Kidney glomerular epithelial cell (primary cell): ENCODE results near the gene SPECC1.

ENCODE experiments used
- DNase-seq: peaks from one replicate; lab custom pipeline; 2025; lab: John Stamatoyannopoulos, UW

The SPECC1 gene

GRCh38 chr17:20273741-20274500, 264.8 kb downstream of the SPECC1 start:
- no peak for DNase-seq

- DNase-seq = no peak
These were observed 266.5 kb downstream of the SPECC1 start for GRCh38 chr17:20275653-20276052.

GRCh38 chr17:20276421-20276820, 267.3 kb downstream of the SPECC1 start:
- no peak for DNase-seq

DNA sequence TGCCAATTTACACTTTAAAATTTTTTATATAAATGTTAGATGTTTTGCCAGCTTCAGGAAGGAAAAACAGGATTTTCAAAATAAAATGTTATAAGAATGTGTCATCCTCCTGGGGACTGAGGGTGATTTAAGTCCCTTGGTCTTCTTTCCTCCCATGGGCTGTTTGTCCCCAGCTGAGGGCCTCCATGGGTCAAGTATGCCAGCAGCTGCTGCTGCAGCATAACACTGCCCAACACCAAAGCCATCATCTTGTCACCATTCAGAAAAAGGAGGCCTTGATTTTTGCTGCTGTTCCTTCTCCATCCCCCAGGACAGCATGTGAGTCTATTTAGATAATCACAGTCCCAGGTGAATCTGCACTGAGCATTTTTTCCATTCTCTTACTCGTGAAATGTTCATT, 269.6 kb downstream of the SPECC1 start:
- no peak for DNase-seq

GRCh38 chr17:20279631-20280030, 270.5 kb downstream of the SPECC1 start:
- DNase-seq = no peak

DNA sequence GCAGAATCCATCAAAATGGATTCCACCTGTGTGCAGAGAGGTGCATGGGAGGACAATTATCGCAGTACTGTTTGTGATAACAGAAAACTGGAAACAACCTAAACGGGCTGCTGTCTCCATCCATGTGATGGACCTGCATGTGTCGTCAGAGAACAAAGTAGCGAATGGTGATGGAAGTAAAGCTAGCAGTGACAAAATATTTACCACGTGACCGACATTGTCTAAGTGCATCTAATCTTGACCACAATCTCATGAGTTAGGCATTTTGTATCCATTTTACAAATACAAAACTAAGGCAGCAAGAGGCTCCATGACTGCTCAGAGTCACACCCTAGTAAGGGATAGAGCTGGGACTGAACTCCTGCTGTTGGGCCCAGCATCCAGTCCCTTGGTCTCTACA, 270.9 kb downstream of the SPECC1 start:
- DNase-seq = no peak

DNA sequence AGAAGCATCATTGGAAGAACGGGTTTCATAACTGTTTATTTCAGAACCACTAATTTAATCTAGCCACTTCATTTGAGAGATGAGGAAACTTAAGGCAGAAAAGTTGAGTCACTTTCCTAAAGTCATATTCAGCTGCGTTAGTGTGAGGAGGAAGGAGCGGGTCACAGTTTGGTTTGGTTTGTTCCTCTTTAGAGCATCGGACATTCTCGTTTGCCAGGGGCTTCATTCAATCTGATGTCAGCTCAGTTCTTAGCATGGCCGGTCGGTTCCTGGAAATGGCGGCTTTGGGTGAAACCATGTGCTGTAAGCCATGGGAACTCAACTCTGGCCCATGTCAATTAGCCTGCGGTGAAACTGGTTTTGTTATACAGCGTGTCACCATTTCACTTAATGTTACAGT, 271.7 kb downstream of the SPECC1 start:
- no peak for DNase-seq

DNA sequence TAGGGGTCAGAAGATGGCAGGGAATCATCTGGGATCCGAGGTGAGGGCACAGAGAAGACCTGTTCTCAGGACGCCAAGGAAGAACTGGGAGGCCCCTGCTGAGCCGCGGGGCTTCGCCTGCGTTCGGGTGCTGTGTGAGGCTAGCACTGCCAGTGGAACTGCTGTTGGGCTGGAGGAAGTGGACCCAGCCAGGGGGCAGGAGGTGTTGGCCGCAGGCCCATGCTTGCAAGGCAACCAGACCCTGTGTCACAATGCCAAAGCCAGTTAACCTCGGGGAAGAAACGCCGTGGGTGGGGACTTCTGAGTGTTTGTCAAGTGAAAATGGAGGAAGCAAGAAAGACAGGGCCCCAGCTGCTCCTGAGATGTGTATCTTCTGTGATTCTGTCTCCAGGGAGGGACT, 272.7 kb downstream of the SPECC1 start:
- DNase-seq = no peak

DNA sequence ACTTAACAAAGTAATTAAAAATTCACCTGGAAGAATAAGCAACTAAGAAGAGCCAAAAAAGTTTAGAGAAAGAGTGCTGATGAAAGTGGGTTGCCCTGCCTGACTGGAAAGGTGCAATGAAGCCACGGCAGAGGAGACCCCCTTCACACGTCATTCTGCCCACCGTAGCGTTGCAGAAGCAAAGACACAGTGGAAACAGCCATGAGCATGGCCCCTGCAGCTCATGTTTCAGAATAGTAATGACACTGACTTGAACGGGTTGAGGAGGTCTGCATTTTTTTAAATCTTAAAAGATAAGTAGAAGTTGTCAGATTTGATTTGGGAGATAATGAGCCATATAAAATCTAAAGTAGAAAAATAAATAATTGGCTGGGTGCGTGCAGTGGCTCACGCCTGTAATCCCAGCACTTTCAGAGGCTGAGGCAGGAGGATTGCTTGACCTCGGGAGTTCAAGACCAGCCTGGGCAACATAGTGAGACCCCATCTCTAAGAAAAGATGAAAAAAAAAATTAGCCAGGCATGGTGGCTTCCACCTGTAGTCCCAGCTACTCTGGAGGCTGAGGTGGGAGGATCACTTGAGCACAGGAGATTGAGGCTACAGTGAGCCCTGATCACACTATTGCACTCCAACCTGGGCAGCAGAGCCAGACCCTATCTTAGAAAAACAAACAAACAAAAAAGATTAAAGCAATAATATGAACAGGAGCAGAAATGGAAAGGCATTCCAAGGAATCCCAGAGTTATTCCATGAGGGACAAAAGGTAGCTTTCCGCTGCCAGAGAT, 273.6 kb downstream of the SPECC1 start:
- no peak for DNase-seq

GRCh38 chr17:20284022-20284421, 274.9 kb downstream of the SPECC1 start:
- DNase-seq = no peak

DNA sequence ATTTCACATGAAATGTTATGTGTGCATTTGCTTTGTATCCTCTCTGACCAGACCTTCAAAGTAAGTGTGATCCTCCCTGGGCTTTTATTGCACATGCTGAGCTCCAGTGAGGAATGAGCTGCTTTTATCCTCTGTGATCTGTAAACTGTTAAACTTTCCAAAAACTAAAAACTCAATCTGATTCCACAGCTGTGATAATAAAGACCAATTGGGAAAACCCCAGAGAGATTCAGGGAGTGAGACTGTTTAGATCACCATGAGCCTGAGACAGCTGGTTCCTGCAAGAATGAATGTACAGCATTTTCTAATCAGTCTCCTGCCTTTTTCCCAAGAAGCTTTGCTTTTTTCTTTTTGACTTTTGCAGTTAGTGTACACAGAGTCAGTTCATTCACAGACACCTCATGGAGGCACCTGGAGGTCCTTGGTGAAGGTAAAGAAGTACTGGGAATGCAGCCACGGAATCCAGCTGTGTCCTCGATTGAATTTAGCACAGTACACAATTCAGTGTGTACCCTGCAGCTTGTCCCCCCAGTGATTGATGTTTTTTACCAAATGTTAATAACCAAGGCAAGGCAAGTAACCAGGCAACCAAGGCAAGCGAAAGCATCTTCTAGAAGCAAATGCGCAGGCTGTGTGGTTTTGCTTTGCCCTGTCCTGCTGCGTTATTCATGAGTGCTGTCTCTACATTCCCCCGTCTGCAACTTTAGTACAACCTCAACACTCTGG, 275.6 kb downstream of the SPECC1 start:
- DNase-seq = no peak

DNA sequence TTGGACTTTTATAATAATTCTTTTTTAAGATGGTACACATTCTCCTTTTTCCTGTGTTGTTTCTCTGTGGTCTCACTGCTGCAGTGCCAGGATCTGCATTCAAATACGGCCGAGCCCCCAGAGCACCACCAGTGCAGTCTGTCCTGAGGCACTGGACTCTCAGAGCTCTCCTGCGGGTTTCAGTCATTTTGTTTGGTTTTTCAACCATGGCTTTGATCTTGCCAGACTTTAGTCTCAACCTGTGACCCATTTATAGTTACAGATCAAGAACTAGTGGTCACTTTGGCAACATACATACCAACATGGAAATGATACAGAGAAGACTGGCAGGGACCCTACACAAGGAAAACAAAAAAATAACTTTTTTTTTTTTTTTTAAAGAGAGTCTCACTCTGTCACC, 280.8 kb downstream of the SPECC1 start:
- DNase-seq = no peak

DNA sequence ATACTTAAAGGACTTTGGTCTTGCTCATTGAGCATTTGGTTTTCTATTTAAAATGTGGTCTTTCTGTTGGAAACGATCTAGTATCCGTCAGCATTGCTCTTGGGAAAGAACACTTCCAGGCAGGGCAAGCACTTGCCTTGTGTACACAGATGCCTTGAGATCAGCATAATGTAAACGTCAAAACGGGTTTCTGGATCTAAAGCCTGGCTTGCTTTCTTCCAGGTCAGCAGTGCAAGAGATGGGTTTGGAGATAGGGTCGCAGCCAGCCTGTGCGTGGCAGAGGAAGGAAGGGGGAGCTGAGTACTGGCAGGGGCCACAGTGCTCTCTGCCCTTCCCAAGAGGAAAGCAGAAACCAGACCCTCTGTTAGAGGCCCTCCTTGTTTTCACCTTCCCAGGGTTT, 282.7 kb downstream of the SPECC1 start:
- DNase-seq = no peak

DNA sequence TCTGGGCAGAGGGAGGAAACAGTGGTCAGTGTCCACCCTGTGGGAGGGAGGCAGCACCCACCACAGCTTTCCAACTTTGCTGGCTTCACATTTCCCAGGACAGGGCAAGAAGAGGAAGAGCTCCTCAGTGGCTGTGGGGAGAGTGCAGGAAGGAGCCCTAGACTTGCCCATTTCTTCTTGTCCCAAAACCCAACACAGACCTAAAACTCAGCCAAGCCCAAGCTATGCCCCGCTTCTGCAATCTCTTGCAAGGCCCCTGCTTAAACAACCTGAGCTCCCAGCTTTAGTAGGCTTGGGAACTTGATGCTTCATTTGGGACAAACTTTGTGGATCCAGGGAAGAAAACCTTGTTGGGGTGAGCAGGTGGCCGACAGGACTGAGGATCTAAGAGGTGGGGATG, 284.3 kb downstream of the SPECC1 start:
- DNase-seq = no peak

DNA sequence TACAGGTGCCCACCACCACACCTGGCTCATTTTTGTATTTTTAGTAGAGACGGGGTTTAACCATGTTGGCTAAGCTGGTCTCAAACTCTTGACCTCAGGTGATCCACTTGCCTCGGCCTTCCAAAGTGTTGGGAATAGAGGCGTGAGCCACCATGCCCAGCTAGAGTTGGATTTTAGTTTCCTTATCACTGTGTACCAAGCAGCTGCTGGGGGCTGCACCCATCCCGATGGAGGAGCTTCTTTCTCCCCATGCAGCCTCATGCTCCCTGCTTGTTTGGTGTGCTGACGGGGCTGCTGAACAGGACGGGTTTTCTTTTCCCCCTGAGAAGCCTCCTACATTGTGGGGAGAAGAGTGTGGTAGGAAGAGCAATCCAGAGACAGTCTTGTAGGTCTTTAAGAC, 285.0 kb downstream of the SPECC1 start:
- DNase-seq = no peak

- no peak for DNase-seq
These were observed 289.9 kb downstream of the SPECC1 start for GRCh38 chr17:20299013-20299412.

DNA sequence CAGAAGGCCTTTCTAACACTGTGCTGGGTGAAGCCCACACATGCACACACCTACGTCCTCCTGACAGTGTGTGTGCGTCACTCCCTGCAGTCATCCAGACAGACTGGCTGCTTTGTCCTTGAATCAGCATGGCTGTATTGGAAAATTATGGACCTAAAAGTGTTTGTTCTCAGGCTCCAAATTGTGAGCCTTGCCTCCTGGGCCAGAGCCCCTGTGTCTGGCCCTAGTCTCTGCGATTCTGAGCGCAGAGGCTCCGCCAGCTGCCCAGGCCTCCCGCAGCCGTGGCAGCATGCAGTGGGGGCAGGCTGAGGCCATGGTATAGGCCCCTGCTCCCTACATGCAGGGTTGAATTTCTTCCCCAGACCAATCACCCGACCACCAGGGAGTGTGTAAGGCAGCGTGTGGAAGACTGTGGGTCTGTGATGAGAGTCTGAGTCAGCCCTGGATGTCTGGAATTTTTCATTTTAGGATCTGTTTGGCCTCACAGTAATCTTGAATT, 291.3 kb downstream of the SPECC1 start:
- no peak for DNase-seq

DNA sequence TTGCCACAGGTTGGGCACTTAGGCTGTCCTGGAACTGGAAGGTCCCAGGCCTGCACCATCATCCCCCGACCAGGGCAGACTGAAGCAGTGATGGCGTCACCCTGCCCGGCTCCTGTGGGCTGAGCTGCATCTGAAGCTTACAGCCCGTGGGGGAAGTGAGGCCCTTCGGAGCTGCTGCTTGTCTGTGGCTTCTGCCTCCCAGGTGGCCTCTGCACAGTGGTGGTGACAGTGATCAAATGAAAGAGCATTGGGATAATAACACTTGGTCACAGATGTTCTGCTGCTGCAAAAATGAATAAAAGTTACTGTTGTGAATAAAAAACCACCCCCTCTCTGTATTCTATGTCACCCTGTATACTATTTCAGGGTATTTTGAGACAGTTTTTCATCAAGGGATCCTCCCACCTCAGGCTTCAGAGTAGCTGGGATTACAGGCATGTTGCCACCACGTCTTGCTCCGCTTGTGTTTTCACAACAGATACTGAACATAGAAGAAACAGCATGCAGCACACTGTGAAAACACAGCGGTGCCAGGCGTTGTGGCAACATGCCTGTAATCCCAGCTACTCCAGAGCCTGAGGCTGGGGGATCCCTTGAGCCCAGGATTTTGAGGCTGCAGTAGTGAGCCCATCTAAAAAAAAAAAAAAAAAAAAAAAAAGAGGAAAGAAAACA, 293.2 kb downstream of the SPECC1 start:
- DNase-seq = no peak

- no peak for DNase-seq
These were observed 295.8 kb downstream of the SPECC1 start for GRCh38 chr17:20304961-20305360.

DNA sequence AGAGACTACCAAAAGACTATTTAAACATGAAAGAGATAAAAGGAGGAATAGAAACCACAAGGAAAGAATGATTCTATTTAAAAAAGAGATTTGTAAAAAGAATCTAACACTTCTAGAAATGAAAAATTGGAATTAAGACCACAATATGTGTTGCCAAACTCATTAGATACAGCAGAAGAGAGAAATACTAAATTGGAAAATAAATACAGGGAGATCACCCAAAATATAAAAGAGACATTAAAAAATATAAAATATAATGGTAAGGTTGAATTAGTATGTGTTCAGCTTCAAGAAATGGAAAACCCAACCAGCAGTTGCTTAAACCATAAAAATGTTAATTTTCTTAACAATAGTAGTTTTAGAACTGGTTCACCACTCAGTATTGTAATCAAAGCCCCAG, 297.8 kb downstream of the SPECC1 start:
- no peak for DNase-seq

DNA sequence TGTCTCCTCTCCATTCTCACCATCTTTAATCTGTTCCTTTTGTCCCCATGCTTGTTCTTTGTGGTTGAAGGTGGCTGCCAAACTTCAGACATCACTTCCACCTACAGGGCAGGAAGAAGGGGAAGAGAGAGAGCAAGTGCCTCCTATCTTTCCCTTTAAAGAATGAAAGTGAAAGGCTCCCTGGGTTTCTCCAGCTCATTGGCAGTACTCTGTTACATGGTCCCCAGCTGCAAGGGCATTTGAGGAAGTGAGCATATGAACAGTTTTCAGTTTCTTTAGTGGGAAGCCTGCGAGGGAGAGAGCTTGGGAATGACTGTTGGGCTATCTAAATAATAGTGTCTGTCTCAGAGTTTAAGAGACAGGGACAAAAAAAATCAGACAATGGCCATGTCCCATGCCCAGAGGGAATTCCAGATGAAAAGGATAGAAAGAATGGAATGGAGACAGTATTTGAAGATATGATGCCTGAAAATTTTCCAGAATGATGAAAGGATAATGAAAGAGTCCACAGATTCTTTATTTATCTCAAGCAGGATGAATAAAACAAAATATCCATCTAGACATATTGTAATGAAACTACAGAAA, 298.3 kb downstream of the SPECC1 start:
- DNase-seq = no peak

DNA sequence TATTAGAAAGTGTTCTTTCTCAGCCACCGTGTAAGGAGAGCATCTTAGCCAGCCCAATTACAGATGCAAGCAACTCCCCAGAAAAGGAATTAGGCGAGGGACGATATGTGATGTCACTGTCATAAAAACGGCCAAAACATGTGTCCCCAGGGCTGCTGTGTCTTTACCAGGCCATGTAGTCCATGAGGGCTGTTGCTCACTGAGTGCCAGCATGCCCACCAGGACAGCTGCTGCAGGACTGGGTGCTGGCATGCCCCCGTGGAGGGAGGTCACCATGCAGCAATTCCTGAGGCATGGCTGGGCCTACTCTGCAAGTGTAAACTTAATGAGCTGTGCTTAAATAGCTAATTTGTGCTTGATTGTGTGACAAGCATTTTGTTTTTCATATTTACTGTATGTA, 301.3 kb downstream of the SPECC1 start:
- no peak for DNase-seq
